ENCODE measurements around the gene SMARCA2. TPM values are rescaled to one million over a fixed set of nuclear protein-coding genes. Genes with fewer than 3 reads are reported as not detected.

Gene SMARCA2
- total RNA-seq, 6 donors from 2014 or later = 74.3 to 210 (median 139) TPM

GRCh38 chr9:2026220-2026997 is 11.3 kb downstream of the SMARCA2 start:
- H3K27me3 ChIP-seq = no peaks in the 10 kb centered on the region
- H3K9me3 ChIP-seq = no peaks in the 10 kb centered on the region
- peaks cover 67 to 85% (median 75%) of the 10 kb centered on the region in 4 donors for H3K4me1 ChIP-seq
- TF ChIP-seq POLR2AphosphoS5 (IDR thresholded peaks at IDR 0.05) = no peak
- no peak for TF ChIP-seq POLR2A (IDR thresholded peaks at IDR 0.05)
- no peak for TF ChIP-seq EP300 (IDR thresholded peaks at IDR 0.05)
- no peak for TF ChIP-seq CTCF (IDR thresholded peaks at IDR 0.05)
- DNase-seq = no peak
- H3K27ac ChIP-seq = peak overlapping the region; percentile 42 to 76 (median 66)
- ATAC-seq (ENCODE audit: low FRiP score in 2 of 2) = no peak
- 48% methylated on average over 9 of the region's 9 CpGs for WGBS, 2 donors
- no peaks in the 10 kb centered on the region for H3K36me3 ChIP-seq
- H3K4me3 ChIP-seq = no peak overlapping the region

- DNase-seq (no peak), ATAC-seq (ENCODE audit: low FRiP score in 2 of 2) (no peak)
- H3K4me3 ChIP-seq = no peak overlapping the region
- peak overlapping the region; percentile 3 to 75 (median 64) for H3K27ac ChIP-seq
- no peak for TF ChIP-seq EP300 (IDR thresholded peaks at IDR 0.05)
- TF ChIP-seq CTCF (IDR thresholded peaks at IDR 0.05) = no peak
- TF ChIP-seq POLR2AphosphoS5 (IDR thresholded peaks at IDR 0.05) = no peak
- no peak for TF ChIP-seq POLR2A (IDR thresholded peaks at IDR 0.05)
- WGBS, 2 donors = 89 to 92% methylated on average over 5 of the region's 5 CpGs
- no peaks in the 10 kb centered on the region for H3K9me3 ChIP-seq
- peaks cover 66 to 79% (median 68%) of the 10 kb centered on the region in 4 donors for H3K4me1 ChIP-seq
- no peaks in the 10 kb centered on the region for H3K27me3 ChIP-seq
- H3K36me3 ChIP-seq = peaks cover 0 to 4% (median under 1%) of the 10 kb centered on the region in 4 donors
These were observed 12.5 kb downstream of the SMARCA2 start for GRCh38 chr9:2027543-2028160.

DNA sequence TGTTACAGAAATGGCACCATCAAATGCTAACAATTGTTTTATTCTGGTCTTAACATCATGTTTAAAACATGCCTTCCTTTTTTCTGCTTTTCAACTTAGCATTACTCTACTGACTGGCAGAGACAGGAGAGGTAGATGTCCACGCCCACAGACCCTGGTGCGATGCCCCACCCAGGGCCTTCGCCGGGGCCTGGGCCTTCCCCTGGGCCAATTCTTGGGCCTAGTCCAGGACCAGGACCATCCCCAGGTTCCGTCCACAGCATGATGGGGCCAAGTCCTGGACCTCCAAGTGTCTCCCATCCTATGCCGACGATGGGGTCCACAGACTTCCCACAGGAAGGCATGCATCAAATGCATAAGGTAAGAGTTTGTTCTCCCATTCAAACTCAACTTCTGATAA is 13.7 kb downstream of the SMARCA2 start:
- H3K4me1 ChIP-seq = peaks cover 54 to 67% (median 55%) of the 10 kb centered on the region in 4 donors
- no peak for ATAC-seq (ENCODE audit: low FRiP score in 2 of 2)
- H3K27ac ChIP-seq = no peak overlapping the region
- DNase-seq = peak in 1 of 2 donors; percentile 49
- no peaks in the 10 kb centered on the region for H3K27me3 ChIP-seq
- peaks cover 9 to 17% (median 12%) of the 10 kb centered on the region in 4 donors for H3K36me3 ChIP-seq
- 84 to 94% methylated on average over 7 of the region's 7 CpGs for WGBS, 2 donors
- H3K9me3 ChIP-seq = no peaks in the 10 kb centered on the region
- H3K4me3 ChIP-seq = no peak overlapping the region
- TF ChIP-seq POLR2AphosphoS5 (IDR thresholded peaks at IDR 0.05) (no peak), POLR2A (IDR thresholded peaks at IDR 0.05) (no peak), CTCF (IDR thresholded peaks at IDR 0.05) (no peak), EP300 (IDR thresholded peaks at IDR 0.05) (no peak)

DNA sequence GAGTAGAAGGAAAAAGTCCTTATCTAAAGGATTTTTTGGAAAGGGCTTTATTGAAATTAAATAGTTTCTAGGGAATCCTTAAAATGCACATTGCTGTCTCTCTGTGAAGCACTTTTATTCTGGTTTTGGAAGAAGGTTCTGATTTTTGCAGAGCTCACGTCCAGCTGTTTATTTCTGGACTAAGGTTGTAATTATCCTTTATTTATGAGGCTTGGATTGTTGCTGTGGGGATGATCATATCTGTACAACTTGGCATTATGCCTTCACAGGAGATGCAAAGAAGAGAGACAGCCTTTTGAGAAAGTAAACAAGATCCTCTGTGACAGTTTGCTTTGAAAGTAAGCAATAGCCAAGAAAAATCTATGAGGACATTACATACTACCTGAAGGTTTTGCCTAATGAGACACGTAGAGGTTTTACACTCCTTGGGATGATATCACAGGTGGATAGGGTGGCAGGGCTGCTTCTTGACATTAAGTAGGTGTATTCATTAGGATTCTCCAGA is 14.6 kb downstream of the SMARCA2 start:
- no peaks in the 10 kb centered on the region for H3K9me3 ChIP-seq
- DNase-seq (no peak), ATAC-seq (ENCODE audit: low FRiP score in 2 of 2) (no peak)
- 52 to 53% methylated on average over 2 of the region's 2 CpGs for WGBS, 2 donors
- H3K27ac ChIP-seq = no peak overlapping the region
- H3K4me3 ChIP-seq = no peak overlapping the region
- peaks cover 9 to 25% (median 19%) of the 10 kb centered on the region in 4 donors for H3K36me3 ChIP-seq
- peaks cover 45 to 58% (median 47%) of the 10 kb centered on the region in 4 donors for H3K4me1 ChIP-seq
- TF ChIP-seq POLR2A (IDR thresholded peaks at IDR 0.05) (no peak), POLR2AphosphoS5 (IDR thresholded peaks at IDR 0.05) (no peak), CTCF (IDR thresholded peaks at IDR 0.05) (no peak), EP300 (IDR thresholded peaks at IDR 0.05) (no peak)
- no peaks in the 10 kb centered on the region for H3K27me3 ChIP-seq

Measured in upper lobe of left lung (tissue), 6 donors.